Dendritic cell treated with granulocyte-macrophage colony-stimulating factor and Interleukin-4, amounts not matched to agents 40 ng/mL and 50 ng/mL, for 4 days (primary cell): ENCODE results near the gene POLR1H.

Experiments used
- H3K27ac Mint-ChIP-seq: one replicate; pipeline ENCODE4 v1.8.0; 2022; ENCODE audit warnings: mild to moderate bottlenecking, mixed read lengths
- H3K27me3 Mint-ChIP-seq: one replicate; pipeline ENCODE4 v1.8.0; 2022; ENCODE audit warnings: mild to moderate bottlenecking, mixed read lengths
- H3K36me3 Mint-ChIP-seq: one replicate; pipeline ENCODE4 v1.8.0; 2022; ENCODE audit warnings: low read depth, mixed read lengths
- H3K4me1 Mint-ChIP-seq: one replicate; pipeline ENCODE4 v1.8.0; 2022; ENCODE audit warnings: low read depth, mixed read lengths
- H3K4me3 Mint-ChIP-seq: one replicate; pipeline ENCODE4 v1.8.0; 2022; ENCODE audit warnings: mild to moderate bottlenecking, moderate library complexity, mixed read lengths
- H3K9me3 Mint-ChIP-seq: one replicate; pipeline ENCODE4 v1.8.0; 2022; ENCODE audit warnings: mixed read lengths
- intact Hi-C: fragments of 100-400 bp; cut with micrococcal nuclease; formaldehyde crosslinking; loops from one replicate; pipeline ENCODE4 v1.15.0; 2022

POLR1H gene

DNA sequence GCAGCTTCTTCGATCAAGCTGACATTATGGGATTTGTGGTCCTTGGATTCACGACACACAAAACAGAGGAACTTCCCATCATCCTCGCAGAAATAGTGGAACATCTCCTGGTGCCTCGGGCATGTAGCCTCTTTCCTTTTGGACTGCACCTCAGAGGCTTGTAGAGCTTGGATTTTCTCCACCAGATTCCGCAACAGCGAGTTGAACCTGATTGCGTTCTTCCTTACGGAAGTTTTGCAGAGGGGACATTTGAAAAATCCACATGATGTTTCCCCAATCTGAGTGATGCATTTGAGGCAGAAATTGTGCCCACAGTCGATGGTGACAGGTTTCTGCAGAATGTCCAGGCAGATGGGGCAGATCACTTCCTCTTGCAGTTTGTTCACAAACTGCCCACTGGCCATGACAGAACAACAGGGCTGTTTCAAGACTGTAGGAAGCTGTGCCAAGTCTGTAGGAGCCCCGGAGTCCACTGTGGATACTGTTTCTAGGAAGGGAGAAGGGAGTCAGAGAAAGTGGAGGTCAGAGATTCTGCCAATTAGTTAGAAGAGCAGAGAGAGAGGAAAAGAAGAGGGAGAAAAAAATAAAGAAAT lies 51.4 kb downstream of the POLR1H start:
- no peaks in the 10 kb centered on the region for H3K36me3 Mint-ChIP-seq
- H3K9me3 Mint-ChIP-seq, result no peaks in the 10 kb centered on the region
- intact Hi-C loops, result no loop called here
- H3K4me3 Mint-ChIP-seq, result no peak overlapping the region
- no peak overlapping the region for H3K27ac Mint-ChIP-seq
- H3K27me3 Mint-ChIP-seq, result peaks cover 62% of the 10 kb centered on the region
- peaks cover 28% of the 10 kb centered on the region for H3K4me1 Mint-ChIP-seq

DNA sequence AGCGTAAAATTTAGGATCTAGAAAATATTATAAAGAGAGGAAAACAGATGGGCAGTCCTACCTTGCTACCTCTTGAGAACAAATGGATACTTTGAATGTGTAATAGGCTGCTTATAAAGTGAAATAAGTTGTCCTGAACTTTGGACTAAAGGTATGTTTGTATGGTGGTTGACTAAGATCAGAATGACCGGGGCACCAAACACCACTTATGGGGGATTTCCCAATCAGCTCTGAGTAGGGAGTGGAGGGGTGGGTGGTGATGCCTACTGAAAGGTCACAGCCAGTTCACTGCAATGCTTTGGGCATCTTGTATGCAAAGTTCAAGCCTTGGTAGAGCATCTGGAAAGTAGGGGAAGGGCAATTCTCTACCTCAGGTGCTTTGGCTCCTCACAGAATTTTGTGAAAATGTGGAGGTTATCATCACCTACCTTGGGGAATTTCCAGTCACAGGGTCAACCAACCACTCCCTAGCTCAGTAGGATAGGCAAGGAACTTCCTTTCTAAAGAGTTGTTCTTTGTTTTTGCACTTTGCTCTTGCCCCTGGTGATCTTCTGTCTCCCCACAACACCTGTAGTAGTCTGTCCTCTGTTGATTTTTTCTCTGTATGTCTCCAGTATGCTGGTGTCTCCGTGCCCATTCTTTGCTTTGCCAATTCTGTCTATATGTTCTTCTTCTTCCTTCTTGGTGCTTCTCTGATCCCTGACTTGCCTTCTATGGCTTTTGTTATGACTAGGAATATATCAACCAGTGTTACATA lies 52.1 kb downstream of the POLR1H start, which contains the start of gene TRIM31:
Gene TRIM31 (minus strand): TSS at position 88 of the 757 bp plus-strand sequence. CDS start 285 bp downstream, outside the sequence.
- Mint-ChIP-seq H3K27ac (no peak within 1 kb of the TSS), H3K4me3 (no peak within 1 kb of the TSS), H3K4me1 (peaks cover 21% of the 10 kb centered on the region), H3K36me3 (no peaks in the 10 kb centered on the region), H3K27me3 (peaks cover 56% of the 10 kb centered on the region), H3K9me3 (no peaks in the 10 kb centered on the region)
- intact Hi-C loops, result no loop called here

DNA sequence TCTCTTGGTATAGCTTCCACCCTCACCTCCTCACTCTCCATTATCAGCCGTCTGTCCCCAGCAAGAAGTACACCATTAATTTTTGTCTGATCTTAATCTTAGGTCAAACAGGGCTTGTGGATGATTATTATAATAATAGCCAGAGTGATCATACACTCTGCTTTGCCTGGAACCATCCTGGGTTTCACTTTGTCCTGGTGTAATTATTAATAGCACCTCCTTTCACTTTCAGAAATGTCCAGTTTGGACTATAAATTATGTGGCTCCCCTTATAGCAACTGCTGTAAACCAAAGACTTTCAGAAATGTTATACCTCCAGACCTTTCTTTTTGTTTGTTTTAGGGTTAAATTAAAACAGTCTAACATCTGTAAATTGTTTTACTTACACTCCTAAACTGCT lies 52.8 kb downstream of the POLR1H start:
- intact Hi-C loops, result no loop called here
- peaks cover 50% of the 10 kb centered on the region for H3K27me3 Mint-ChIP-seq
- H3K4me1 Mint-ChIP-seq, result peaks cover 14% of the 10 kb centered on the region
- H3K36me3 Mint-ChIP-seq, result no peaks in the 10 kb centered on the region
- no peak overlapping the region for H3K4me3 Mint-ChIP-seq
- H3K27ac Mint-ChIP-seq, result no peak overlapping the region
- no peaks in the 10 kb centered on the region for H3K9me3 Mint-ChIP-seq
